Myometrial cell (primary cell): Measurements from ENCODE around the gene FHOD1. TPM values are rescaled to one million over a fixed set of nuclear protein-coding genes. Genes with fewer than 3 reads are reported as not detected.

Source experiments
- total RNA-seq: library from RNA; depleted of rRNA; stranded (reverse); fragments of >200 nt; gene quantifications from 2 replicates; pipeline ENCODE4 v1.2.3, GENCODE V29; 2015

The FHOD1 gene
- 24.6 and 36.6 TPM in 2 replicates for total RNA-seq

DNA sequence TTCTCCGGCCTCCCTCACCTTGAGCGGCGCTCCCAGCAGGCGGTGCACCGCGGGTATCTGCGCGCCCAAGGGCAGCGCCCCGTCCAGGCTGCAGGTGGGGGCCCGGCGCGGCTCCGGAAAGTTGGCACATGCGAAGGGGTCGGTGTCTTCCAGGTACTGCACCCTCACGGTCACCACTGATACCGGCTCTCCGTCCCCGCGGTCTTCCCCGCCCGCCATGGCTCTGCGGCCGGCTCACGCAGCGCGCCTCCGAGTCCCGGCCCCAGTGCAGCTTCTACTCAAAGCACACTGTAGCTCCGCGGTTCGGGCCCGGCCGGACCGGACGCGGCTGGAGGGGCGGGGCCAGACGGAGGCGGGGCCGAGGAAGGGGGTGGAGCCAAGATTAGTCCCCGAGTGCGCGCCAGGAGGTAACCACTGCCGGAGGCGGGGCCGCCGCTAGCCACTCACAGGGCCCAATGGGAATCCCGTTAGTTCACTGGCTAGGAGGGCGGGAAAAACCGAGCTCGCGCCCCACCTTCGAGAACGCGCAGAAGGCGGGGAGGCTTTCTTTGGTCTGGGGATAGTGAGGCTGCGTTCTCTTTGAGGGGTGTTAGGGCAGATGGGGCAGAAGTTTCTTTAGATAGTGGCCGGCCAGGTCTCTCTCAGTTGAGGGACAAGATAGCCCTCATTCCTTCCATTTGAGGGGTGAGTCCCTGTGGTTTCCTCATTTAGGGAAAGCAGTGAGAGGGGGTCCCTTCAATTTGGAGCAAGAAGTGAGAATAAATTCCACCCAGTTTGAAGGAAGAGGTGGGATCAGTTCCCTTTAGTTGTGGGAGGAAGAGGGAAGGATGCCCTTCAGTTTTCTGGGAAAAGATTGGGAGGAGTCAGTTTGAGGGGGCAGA is at the start of gene FHOD1:
TSS of gene FHOD1 (minus strand) at position 290 of the 881 bp plus-strand sequence. CDS start at position 219, 71 bp downstream.

DNA sequence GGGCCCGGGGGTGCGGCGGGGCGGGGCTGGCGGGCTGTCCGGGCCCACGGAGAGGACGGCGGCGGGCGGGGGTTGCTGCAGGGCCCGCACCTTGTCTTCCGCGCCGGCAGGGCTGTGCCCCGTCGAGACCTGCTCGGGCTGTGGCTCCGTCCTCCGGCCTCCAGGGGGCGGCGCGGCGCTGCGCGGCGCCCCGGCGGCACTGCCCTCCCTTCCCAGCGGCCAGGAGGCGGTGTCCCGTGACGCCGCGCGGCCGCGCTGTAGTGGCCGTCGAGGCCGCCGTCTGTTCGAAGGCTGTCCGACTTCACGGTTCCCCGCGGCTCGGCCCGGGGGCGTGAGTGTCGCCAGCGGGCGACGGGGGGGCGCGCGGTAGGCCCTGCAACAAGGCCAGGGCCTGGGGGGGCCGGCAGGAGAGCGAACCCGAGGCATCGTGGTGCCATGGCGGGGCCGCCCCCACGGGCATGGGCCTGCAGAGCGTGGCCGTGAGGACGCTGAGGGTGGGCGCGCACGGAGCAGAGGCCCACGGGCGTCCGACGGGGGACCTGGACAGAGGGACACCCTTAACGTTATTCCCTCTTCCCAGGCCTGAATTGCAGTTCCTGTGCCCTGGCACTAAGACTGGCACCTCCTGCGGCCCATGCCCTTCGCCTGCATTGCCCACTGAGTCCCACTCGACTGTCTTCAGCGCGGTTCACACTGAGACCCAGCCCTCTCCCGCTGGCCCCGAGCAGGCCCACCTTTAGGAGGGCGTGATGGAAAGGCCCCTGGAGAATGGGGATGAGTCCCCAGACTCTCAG is 32.2 kb upstream of the FHOD1 start, which contains the start of gene PLEKHG4:
TSS of gene PLEKHG4 (plus strand) at position 237 of the 794 bp plus-strand sequence. CDS start at position 750, 513 bp downstream.

DNA sequence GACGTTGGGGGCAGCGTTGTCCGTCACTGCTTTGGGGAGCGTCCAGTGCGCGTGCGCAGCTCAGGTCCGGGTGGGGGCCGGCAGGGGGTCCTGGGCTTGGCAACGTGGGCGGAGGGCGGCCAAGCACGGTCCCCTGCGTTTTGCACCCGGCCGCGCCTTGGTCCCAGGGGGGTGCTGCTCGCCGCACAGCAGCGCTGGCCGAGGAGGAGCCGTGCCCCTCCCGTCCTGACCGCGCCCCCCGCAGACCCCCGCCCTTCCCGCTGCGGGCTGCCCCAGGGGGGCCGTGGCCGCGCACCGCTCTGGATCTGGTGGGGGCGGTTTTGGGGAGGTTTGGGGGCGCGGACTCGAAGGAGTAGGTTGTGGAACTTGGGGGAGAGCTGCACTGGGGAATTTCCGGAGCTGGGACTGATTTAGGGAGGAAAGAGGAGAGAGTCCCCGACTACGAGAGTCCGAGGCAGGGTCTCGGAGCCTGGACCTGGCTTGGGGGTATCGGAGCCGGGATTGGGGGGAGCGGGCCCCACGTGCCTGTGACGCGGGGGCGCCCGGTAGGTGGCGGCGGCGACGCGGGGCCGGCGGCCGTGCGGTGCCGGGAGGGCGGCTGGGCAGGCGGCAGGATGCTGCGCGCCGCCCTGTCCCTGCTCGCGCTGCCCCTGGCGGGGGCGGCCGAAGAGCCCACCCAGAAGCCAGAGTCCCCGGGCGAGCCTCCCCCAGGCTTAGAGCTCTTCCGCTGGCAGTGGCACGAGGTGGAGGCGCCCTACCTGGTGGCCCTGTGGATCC is 1.3 kb upstream of the FHOD1 start, which contains the start of gene SLC9A5:
TSS of gene SLC9A5 (plus strand) at position 579 of the 777 bp plus-strand sequence. CDS start at position 615, 36 bp downstream.

GRCh38 chr16:67226804-67227566 is 20.3 kb downstream of the FHOD1 start, which contains the start of gene TMEM208:
Gene TMEM208 (plus strand): TSS chr16:67227130. CDS start chr16:67227219, 89 bp downstream.

DNA sequence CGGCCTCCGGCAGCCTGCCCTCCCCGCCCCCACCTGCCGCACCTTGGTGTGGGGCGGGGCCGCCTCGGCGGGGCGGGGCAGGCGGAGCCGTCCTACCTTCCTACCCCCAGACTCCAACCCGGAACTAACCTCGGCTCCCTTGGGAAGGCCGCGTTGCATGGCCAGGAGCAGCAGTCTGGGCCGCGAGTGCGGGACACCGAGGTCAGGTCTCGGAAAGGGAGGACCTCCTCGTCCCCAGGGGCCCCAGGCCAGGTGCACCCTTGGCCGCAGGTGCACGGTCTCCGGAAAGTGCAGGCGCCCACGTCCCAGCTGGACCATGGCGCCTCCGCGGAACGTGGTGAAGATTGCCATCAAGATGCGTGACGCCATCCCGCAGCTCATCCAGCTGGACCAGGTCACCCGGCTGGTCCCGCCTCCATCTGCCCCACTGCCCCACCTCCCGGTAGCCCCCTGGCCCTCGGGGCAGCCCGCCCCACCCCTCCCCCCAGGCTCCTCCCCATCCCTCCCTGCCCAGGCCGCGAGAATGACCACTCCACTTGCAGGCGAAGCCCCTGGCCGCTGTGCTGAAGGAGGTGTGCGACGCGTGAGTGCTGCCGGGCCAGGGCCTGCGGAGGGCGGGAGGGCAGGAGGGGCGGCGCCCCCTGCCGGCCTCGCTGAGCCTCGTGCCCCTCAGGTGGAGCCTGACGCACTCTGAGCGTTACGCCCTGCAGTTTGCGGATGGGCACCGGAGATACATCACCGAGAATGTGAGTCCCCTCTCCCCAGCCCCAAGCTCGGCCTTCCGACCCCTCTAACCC is 48.1 kb downstream of the FHOD1 start, which contains the start of gene ELMO3:
TSS of gene ELMO3 (plus strand) at position 121 of the 797 bp plus-strand sequence. CDS start at position 317, 196 bp downstream.

DNA sequence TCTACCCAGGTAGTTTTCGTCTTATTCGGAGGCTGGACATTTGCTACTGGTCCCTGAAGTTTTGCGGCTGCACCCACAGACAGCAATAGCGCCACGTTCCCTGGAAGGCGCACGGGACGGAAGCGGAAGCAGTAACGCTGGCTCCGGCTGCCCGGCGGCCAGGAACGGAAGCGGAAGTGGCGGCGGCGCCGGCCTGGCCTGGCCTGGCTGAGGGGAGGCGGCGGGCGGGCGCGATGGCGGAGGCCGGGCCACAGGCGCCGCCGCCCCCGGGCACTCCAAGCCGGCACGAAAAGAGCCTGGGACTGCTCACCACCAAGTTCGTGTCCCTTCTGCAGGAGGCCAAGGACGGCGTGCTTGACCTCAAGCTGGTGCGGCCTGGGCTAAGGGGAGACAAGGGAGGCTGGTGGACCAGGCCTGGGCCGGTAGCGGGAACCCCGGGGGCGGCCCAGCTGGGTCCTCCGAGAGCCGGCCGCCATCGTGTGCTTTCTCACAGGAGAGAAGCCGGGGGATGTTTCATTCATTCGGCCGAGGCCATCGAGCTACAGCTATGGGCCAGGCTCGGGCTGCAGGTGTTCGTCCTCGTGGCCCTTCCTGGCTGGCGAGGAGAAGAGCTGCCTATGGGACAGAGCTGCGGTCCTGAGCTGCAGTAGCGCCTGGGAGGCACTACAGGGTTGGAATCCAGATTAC is 55.1 kb downstream of the FHOD1 start, which contains the start of gene E2F4:
TSS of gene E2F4 (plus strand) at position 161 of the 687 bp plus-strand sequence. CDS start at position 234, 73 bp downstream.

DNA sequence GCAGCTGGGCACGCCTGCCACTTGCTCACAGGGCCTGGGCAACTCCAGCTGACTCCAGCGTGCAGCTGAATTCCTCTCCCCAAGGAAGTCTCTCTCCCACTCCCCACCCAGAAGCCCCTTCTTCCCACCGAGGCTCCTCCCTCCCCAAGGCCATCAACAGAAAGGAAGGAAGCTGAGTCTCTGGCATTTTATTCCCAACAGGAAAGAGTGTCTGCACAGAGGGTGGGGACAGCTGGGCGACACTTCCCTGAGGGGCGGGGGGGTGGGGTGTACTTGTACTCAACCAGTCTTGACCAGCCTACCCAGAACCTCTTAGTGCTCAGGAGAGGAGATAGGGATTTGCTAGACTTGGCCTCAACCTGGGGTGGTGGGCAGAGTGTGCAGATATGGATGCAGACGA is 57.2 kb downstream of the FHOD1 start, which contains the start of gene EXOC3L1:
TSS of gene EXOC3L1 (minus strand) at position 96 of the 400 bp plus-strand sequence. CDS start 460 bp downstream, outside the sequence.

GRCh38 chr16:67183627-67184452 is 63.4 kb downstream of the FHOD1 start, which contains the start of gene MATCAP1:
Gene MATCAP1 (minus strand): TSS chr16:67183963. CDS start chr16:67180610, 3,353 bp downstream.

Other genes with a start within 250 kb of the FHOD1 start
- 37.2 and 62.0 TPM in 2 replicates for gene CBFB, start 218.3 kb downstream of the FHOD1 start, total RNA-seq
- gene PHAF1, start 137.5 kb downstream of the FHOD1 start, total RNA-seq: 13.5 and 13.8 TPM in 2 replicates
- gene B3GNT9, start 96.5 kb downstream of the FHOD1 start, total RNA-seq: 37.2 and 42.5 TPM in 2 replicates
- gene TRADD, start 87.6 kb downstream of the FHOD1 start, total RNA-seq: 32.9 and 33.7 TPM in 2 replicates
- gene FBXL8, start 87.5 kb downstream of the FHOD1 start, total RNA-seq: 17.0 and 17.4 TPM in 2 replicates
- 0.86 and 3.4 TPM in 2 replicates for gene HSF4, start 82.7 kb downstream of the FHOD1 start, total RNA-seq
- gene NOL3, start 76.9 kb downstream of the FHOD1 start, total RNA-seq: 16.7 and 22.9 TPM in 2 replicates
- 4.3 and 15.6 TPM in 2 replicates for gene MATCAP1, start 63.5 kb downstream of the FHOD1 start, total RNA-seq
- gene EXOC3L1, start 57.3 kb downstream of the FHOD1 start, total RNA-seq: not detected in 2 replicates
- 89.7 and 95.9 TPM in 2 replicates for gene E2F4, start 55.3 kb downstream of the FHOD1 start, total RNA-seq
- gene ELMO3, start 48.4 kb downstream of the FHOD1 start, total RNA-seq: 0.58 and 1.6 TPM in 2 replicates
- gene TMEM208, start 20.4 kb downstream of the FHOD1 start, total RNA-seq: 51.3 and 82.9 TPM in 2 replicates
- 1.4 and 3.2 TPM in 2 replicates for gene SLC9A5, start 1.5 kb upstream of the FHOD1 start, total RNA-seq
- 17.3 and 27.3 TPM in 2 replicates for gene PLEKHG4, start 32.1 kb upstream of the FHOD1 start, total RNA-seq
- gene KCTD19, start 79.3 kb upstream of the FHOD1 start, total RNA-seq: under 0.01 TPM in 1 of 2 replicates, not detected in the other
- 0.71 TPM in 1 of 2 replicates, not detected in the other for gene LRRC36, start 79.3 kb upstream of the FHOD1 start, total RNA-seq
- gene TPPP3, start 146.0 kb upstream of the FHOD1 start, total RNA-seq: 0.29 and 3.2 TPM in 2 replicates
- gene ZDHHC1, start 169.0 kb upstream of the FHOD1 start, total RNA-seq: 7.4 and 8.9 TPM in 2 replicates
- not detected in 2 replicates for gene HSD11B2, start 183.6 kb upstream of the FHOD1 start, total RNA-seq
- gene ATP6V0D1, start 233.7 kb upstream of the FHOD1 start, total RNA-seq: 152 and 268 TPM in 2 replicates
- gene AGRP, start 236.1 kb upstream of the FHOD1 start, total RNA-seq: not detected in 2 replicates